Lower lobe of right lung (tissue), 2 donors: ENCODE measurements around the gene MPPED1. TPM values are rescaled to one million over a fixed set of nuclear protein-coding genes. Genes with fewer than 3 reads are reported as not detected.

Experiments used
- ATAC-seq, 2 donors: fragments of 200-7000 bp; cut with Tn5 transposase; one replicate each; pipeline ENCODE4 v1.9.1; 2020 to 2022; ENCODE audit warnings: mild to moderate bottlenecking in 2 of 2, moderate library complexity in 2 of 2
- DNase-seq: peaks from one replicate; pipeline ENCODE4 v3.0.0-alpha.2; 2020
- H3K27ac ChIP-seq: fragments of 200-600 bp; one replicate; pipeline ENCODE4 v1.8.0; 2022
- H3K27me3 ChIP-seq: fragments of 200-600 bp; one replicate; pipeline ENCODE4 v1.8.0; 2022; ENCODE audit warnings: low read depth
- H3K36me3 ChIP-seq: fragments of 200-600 bp; one replicate; pipeline ENCODE4 v1.8.0; 2022; ENCODE audit warnings: mild to moderate bottlenecking
- H3K4me1 ChIP-seq: fragments of 200-600 bp; one replicate; pipeline ENCODE4 v1.8.0; 2022
- H3K4me3 ChIP-seq: fragments of 200-600 bp; one replicate; pipeline ENCODE4 v1.8.0; 2022; ENCODE audit warnings: mild to moderate bottlenecking
- H3K9me3 ChIP-seq: fragments of 200-600 bp; one replicate; pipeline ENCODE4 v1.8.0; 2022
- intact Hi-C: fragments of 100-400 bp; cut with DNase I; formaldehyde crosslinking; loops from one replicate; pipeline ENCODE4 v1.11.0; 2022
- total RNA-seq: library from RNA; stranded (reverse); fragmentation: NEBNext Ultra II Directional; extraction: Animal tissue kit (Norgen Biotek cat#: 25700); gene quantifications from one replicate; pipeline ENCODE4 v1.2.1, GENCODE V29; 2021
- TF ChIP-seq, protein P1 (sequence below): fragments of 200-600 bp; IDR thresholded peaks from one replicate; pipeline ENCODE4 v1.8.0; 2022; ENCODE audit warnings: antibody characterized with exemption, mild to moderate bottlenecking
- donor health status: DM: no; HTN: yes; CAD: no; lungs with severe emphysema.

MPPED1 gene
- total RNA-seq, 1 donor from 2014 or later, result not detected

DNA sequence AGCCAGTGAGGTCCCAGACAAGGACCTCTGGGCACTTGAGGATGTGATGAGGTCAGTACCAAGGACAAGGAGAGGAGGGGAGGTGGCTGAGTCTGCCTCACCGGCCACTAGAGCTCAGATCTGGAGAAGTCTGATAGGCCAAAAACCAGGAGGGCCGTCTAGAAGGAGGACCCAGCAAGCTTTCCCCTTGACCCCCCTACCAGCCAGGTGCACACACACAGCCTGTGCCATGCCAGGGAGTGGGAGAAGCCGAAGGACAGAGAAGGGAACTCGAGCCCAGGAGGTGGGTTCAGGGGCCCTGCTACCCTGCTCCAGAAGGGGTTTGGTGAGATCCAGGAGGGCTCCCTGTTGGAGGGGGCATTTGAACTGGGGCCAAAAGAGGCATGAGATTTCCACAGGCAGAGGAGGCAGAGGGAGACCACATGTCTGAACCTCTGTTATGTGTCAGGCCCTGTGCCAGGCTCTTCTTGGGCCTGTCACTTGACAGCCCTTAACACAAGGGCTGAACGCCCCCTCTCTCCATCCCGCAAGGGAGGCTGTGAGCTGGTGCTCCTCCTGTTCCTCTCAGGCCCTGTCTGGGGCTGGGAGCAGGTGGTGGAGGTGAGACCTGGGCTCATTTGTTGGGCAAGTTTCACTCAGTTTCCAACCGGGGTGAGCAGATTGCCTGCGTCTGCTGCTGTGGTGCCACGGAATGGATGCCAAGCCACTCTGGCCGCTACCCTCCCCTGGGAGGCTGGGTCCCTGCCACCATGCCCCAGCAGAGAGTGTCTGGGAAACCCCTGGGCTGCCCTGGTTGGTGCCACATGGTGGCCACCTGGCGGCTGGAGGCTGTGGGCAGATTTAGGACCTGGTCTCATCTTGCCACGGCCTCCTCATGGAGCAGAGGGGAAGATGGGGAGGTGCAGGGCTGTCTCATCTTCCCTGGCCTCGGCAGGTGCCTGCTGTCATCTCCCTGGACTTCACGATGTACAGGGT, 65.2 kb downstream of the MPPED1 start:
- DNase-seq (no peak), ATAC-seq (no peak)
- Histone ChIP-seq H3K36me3 (no peaks in the 10 kb centered on the region), H3K9me3 (no peaks in the 10 kb centered on the region), H3K27me3 (peaks cover 5% of the 10 kb centered on the region), H3K4me1 (no peaks in the 10 kb centered on the region), H3K4me3 (no peak overlapping the region), H3K27ac (no peak overlapping the region)
- TF ChIP-seq, protein P1, sequence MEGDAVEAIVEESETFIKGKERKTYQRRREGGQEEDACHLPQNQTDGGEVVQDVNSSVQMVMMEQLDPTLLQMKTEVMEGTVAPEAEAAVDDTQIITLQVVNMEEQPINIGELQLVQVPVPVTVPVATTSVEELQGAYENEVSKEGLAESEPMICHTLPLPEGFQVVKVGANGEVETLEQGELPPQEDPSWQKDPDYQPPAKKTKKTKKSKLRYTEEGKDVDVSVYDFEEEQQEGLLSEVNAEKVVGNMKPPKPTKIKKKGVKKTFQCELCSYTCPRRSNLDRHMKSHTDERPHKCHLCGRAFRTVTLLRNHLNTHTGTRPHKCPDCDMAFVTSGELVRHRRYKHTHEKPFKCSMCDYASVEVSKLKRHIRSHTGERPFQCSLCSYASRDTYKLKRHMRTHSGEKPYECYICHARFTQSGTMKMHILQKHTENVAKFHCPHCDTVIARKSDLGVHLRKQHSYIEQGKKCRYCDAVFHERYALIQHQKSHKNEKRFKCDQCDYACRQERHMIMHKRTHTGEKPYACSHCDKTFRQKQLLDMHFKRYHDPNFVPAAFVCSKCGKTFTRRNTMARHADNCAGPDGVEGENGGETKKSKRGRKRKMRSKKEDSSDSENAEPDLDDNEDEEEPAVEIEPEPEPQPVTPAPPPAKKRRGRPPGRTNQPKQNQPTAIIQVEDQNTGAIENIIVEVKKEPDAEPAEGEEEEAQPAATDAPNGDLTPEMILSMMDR, result no peak
- intact Hi-C loops, result no loop called here

GRCh38 chr22:43477966-43478365, 66.2 kb downstream of the MPPED1 start:
- TF ChIP-seq, protein P1, result no peak
- H3K4me1 ChIP-seq, result no peaks in the 10 kb centered on the region
- DNase-seq, result no peak
- ATAC-seq, result no peak
- no peak overlapping the region for H3K27ac ChIP-seq
- no peaks in the 10 kb centered on the region for H3K36me3 ChIP-seq
- H3K27me3 ChIP-seq, result peaks cover 5% of the 10 kb centered on the region
- H3K4me3 ChIP-seq, result no peak overlapping the region
- no peaks in the 10 kb centered on the region for H3K9me3 ChIP-seq
- intact Hi-C loops, result no loop called here

GRCh38 chr22:43478621-43479300, 66.9 kb downstream of the MPPED1 start:
- intact Hi-C loops, result no loop called here
- Histone ChIP-seq H3K4me1 (no peaks in the 10 kb centered on the region), H3K4me3 (no peak overlapping the region), H3K9me3 (no peaks in the 10 kb centered on the region), H3K27ac (no peak overlapping the region), H3K36me3 (no peaks in the 10 kb centered on the region), H3K27me3 (peaks cover 5% of the 10 kb centered on the region)
- ATAC-seq (no peak), DNase-seq (no peak)
- TF ChIP-seq, protein P1, result no peak

- DNase-seq (no peak), ATAC-seq (no peak)
- Histone ChIP-seq H3K36me3 (no peaks in the 10 kb centered on the region), H3K9me3 (no peaks in the 10 kb centered on the region), H3K27ac (no peak overlapping the region), H3K27me3 (peaks cover 4% of the 10 kb centered on the region), H3K4me1 (no peaks in the 10 kb centered on the region), H3K4me3 (no peak overlapping the region)
- TF ChIP-seq, protein P1, result no peak
- intact Hi-C loops, result no loop called here
Measured at GRCh38 chr22:43479301-43479950, 67.6 kb downstream of the MPPED1 start.

- Histone ChIP-seq H3K27me3 (peaks cover 4% of the 10 kb centered on the region), H3K9me3 (no peaks in the 10 kb centered on the region), H3K4me3 (no peak overlapping the region), H3K4me1 (no peaks in the 10 kb centered on the region), H3K27ac (no peak overlapping the region), H3K36me3 (no peaks in the 10 kb centered on the region)
- DNase-seq (no peak), ATAC-seq (no peak)
- TF ChIP-seq, protein P1, result no peak
- intact Hi-C loops, result no loop called here
Measured at GRCh38 chr22:43479962-43480361, 68.1 kb downstream of the MPPED1 start.
